Activated CD4-positive, alpha-beta T cell treated with anti-CD3 and anti-CD28 coated beads for 1 hour (primary cell): ENCODE data around the gene EXTL1.

Experiments
- DNase-seq: peaks from one replicate; pipeline ENCODE4 v3.0.0-alpha.2; 2020

EXTL1 gene

GRCh38 chr1:25997828-25998761 is 23.5 kb upstream of the EXTL1 start, which contains the start of gene PAFAH2:
TSS of gene PAFAH2 (minus strand) at chr1:25998063. CDS start at chr1:25990816, 7,247 bp downstream.
- DNase-seq = peak; percentile 95

GRCh38 chr1:25999041-25999800 is 22.4 kb upstream of the EXTL1 start:
- DNase-seq = no peak

GRCh38 chr1:26003262-26003661 is 18.3 kb upstream of the EXTL1 start:
- no peak for DNase-seq

GRCh38 chr1:26003756-26004155 is 17.8 kb upstream of the EXTL1 start:
- DNase-seq = no peak

GRCh38 chr1:26005434-26006105 is 16.0 kb upstream of the EXTL1 start:
- no peak for DNase-seq

- no peak for DNase-seq
Observed at GRCh38 chr1:26006710-26007109, 14.9 kb upstream of the EXTL1 start.

- DNase-seq = no peak
Observed at GRCh38 chr1:26009796-26010447, 11.7 kb upstream of the EXTL1 start.

- no peak for DNase-seq
Observed at GRCh38 chr1:26010825-26011224, 10.8 kb upstream of the EXTL1 start.

- no peak for DNase-seq
Observed at GRCh38 chr1:26012864-26013263, 8.7 kb upstream of the EXTL1 start.

GRCh38 chr1:26014179-26014578 is 7.4 kb upstream of the EXTL1 start:
- DNase-seq = no peak

GRCh38 chr1:26015358-26015757 is 6.2 kb upstream of the EXTL1 start:
- DNase-seq = no peak

GRCh38 chr1:26016258-26016952 is 5.2 kb upstream of the EXTL1 start:
- no peak for DNase-seq

GRCh38 chr1:26016953-26017545 is 4.5 kb upstream of the EXTL1 start:
- DNase-seq = no peak

GRCh38 chr1:26017606-26018005 is 4.0 kb upstream of the EXTL1 start:
- DNase-seq = no peak

- DNase-seq = no peak
Observed at GRCh38 chr1:26019641-26020315, 1.8 kb upstream of the EXTL1 start.

- no peak for DNase-seq
Observed at GRCh38 chr1:26020330-26020768, 1.2 kb upstream of the EXTL1 start.

GRCh38 chr1:26020941-26021646 is 481 bp upstream of the EXTL1 start:
- DNase-seq = no peak

- DNase-seq = no peak
Observed at GRCh38 chr1:26022404-26022779, 817 bp downstream of the EXTL1 start.

- no peak for DNase-seq
Observed at GRCh38 chr1:26023009-26023408, 1.4 kb downstream of the EXTL1 start.

GRCh38 chr1:26023826-26024225 is 2.3 kb downstream of the EXTL1 start:
- no peak for DNase-seq
